ENCODE data around the gene IL6ST.

- no peak for TF ChIP-seq CTCF (conservative IDR thresholded peaks at IDR 0.05; ENCODE audit: low read length)
- TF ChIP-seq EZH2phosphoT487 (IDR thresholded peaks at IDR 0.05; ENCODE audit: borderline replicate concordance), result no peak
Observed at GRCh38 chr5:55902696-55903095, 92.1 kb downstream of the IL6ST start.

Measured in Loucy (cell line).